Neural cell (in vitro differentiated cells): ENCODE results near the gene PTPRU. TPM values are rescaled to one million over a fixed set of nuclear protein-coding genes. Genes with fewer than 3 reads are reported as not detected.

ENCODE experiments used
- H2AFZ ChIP-seq: fragments of 200-600, 300-800 bp; sonication (generic), shearing (Covaris generic); 2 replicates; pipeline ENCODE4 v1.6.0; 2014; ENCODE audit warnings: low read depth, mild to moderate bottlenecking, antibody characterized with exemption, low read length, moderate library complexity
- H3F3A ChIP-seq: fragments of 200-600 bp; shearing (Covaris generic); 2 replicates; pipeline ENCODE4 v1.6.1; 2016; ENCODE audit warnings: mild to moderate bottlenecking, moderate library complexity, mixed read lengths, antibody characterized with exemption, low read length; ENCODE audit not compliant: insufficient read depth, poor library complexity, severe bottlenecking
- H3K27ac ChIP-seq: fragments of 200-600, 300-800 bp; sonication (generic), shearing (Covaris generic); 2 replicates; pipeline ENCODE4 v1.5.1; 2014; ENCODE audit warnings: mild to moderate bottlenecking, low read length, moderate library complexity
- H3K27me3 ChIP-seq: fragments of 300-800, 200-600 bp; sonication (generic), shearing (Covaris generic); 2 replicates; pipeline ENCODE4 v1.6.0; 2014; ENCODE audit warnings: mild to moderate bottlenecking, low read depth, low read length, moderate library complexity; ENCODE audit not compliant: insufficient read depth
- H3K36me3 ChIP-seq: fragments of 300-800, 200-600 bp; sonication (generic), shearing (Covaris generic); 2 replicates; pipeline ENCODE4 v1.5.1; 2014; ENCODE audit warnings: mild to moderate bottlenecking, antibody characterized with exemption, low read length, moderate library complexity; ENCODE audit not compliant: insufficient read depth
- H3K4me2 ChIP-seq: fragments of 300-800, 200-600 bp; sonication (generic), shearing (Covaris generic); 2 replicates; pipeline ENCODE4 v1.6.0; 2014; ENCODE audit warnings: mild to moderate bottlenecking, low read length
- H3K4me3 ChIP-seq: fragments of 300-800, 200-600 bp; sonication (generic), shearing (Covaris generic); 2 replicates; pipeline ENCODE4 v1.5.1; 2014; ENCODE audit warnings: mild to moderate bottlenecking, low read length, moderate library complexity
- H3K79me2 ChIP-seq: fragments of 200-600 bp; shearing (Covaris generic); replicated peaks from 2 replicates; pipeline ENCODE4 v1.6.0; 2014; ENCODE audit warnings: mild to moderate bottlenecking, low read length, moderate library complexity; ENCODE audit not compliant: insufficient read depth
- H3K9ac ChIP-seq: fragments of 300-800, 200-600 bp; sonication (generic), shearing (Covaris generic); 2 replicates; pipeline ENCODE4 v1.6.1; 2016; ENCODE audit warnings: mild to moderate bottlenecking, low read length, mixed read lengths
- H3K9me2 ChIP-seq: fragments of 200-600 bp; shearing (Covaris generic); 2 replicates; pipeline ENCODE4 v1.6.1; 2016; ENCODE audit warnings: mild to moderate bottlenecking, low read length, mixed read lengths; ENCODE audit not compliant: insufficient read depth
- H3K9me3 ChIP-seq: fragments of 200-600, 300-800 bp; sonication (generic), shearing (Covaris generic); 2 replicates; pipeline ENCODE4 v1.6.1; 2016; ENCODE audit warnings: mild to moderate bottlenecking, mixed run types, low read length, moderate library complexity, mixed read lengths
- H4K20me1 ChIP-seq: fragments of 200-600 bp; shearing (Covaris generic); 2 replicates; pipeline ENCODE4 v1.6.1; 2016; ENCODE audit warnings: mild to moderate bottlenecking, mixed run types; ENCODE audit not compliant: insufficient read depth
- EP300 ChIP-seq: fragments of 450-650 bp; conservative IDR thresholded peaks from 2 replicates; pipeline ENCODE4 v1.6.1; 2014; ENCODE audit warnings: antibody characterized with exemption, mild to moderate bottlenecking, moderate library complexity; ENCODE audit not compliant: poor library complexity, severe bottlenecking
- EZH2 ChIP-seq: fragments of 200-600, 300-800 bp; shearing (Covaris generic), sonication (generic); IDR thresholded peaks from 2 replicates; pipeline ENCODE4 v1.6.1; 2014; ENCODE audit warnings: antibody characterized with exemption, low read length, borderline replicate concordance, mild to moderate bottlenecking; ENCODE audit not compliant: insufficient read depth, poor library complexity, severe bottlenecking
- MXI1 ChIP-seq: fragments of 450-650 bp; conservative IDR thresholded peaks from 2 replicates; pipeline ENCODE4 v1.6.1; 2014; ENCODE audit warnings: antibody characterized with exemption, mild to moderate bottlenecking; ENCODE audit not compliant: poor library complexity, severe bottlenecking
- POLR2AphosphoS5 ChIP-seq: IDR thresholded peaks from 2 replicates; pipeline ENCODE4 v1.6.1; 2012
- RAD21 ChIP-seq: fragments of 450-650 bp; conservative IDR thresholded peaks from 2 replicates; pipeline ENCODE4 v1.6.1; 2014; ENCODE audit warnings: antibody characterized with exemption, mild to moderate bottlenecking, moderate library complexity
- SMC3 ChIP-seq: fragments of 450-650 bp; conservative IDR thresholded peaks from 2 replicates; pipeline ENCODE4 v1.6.1; 2014; ENCODE audit warnings: antibody characterized with exemption, mild to moderate bottlenecking, moderate library complexity; ENCODE audit not compliant: poor library complexity
- TAF1 ChIP-seq: IDR thresholded peaks from 2 replicates; pipeline ENCODE4 v1.6.1; 2012; ENCODE audit warnings: low read depth
- polyA plus RNA-seq: library from polyadenylated mRNA; depleted of rRNA; stranded (reverse); fragments of >200 nt; gene quantifications from 2 replicates; pipeline ENCODE4 v1.2.3, GENCODE V29; 2014
- TF ChIP-seq, protein P1 (sequence below): IDR thresholded peaks from 2 replicates; pipeline ENCODE4 v1.6.1; 2012; ENCODE audit warnings: borderline replicate concordance
- TF ChIP-seq, protein P2 (sequence below): fragments of 450-650 bp; IDR thresholded peaks from 2 replicates; pipeline ENCODE4 v1.5.1; 2014; ENCODE audit warnings: antibody characterized with exemption, mild to moderate bottlenecking, moderate library complexity; ENCODE audit not compliant: poor library complexity, severe bottlenecking

Gene PTPRU
- polyA plus RNA-seq, 1 donor from 2014 or later, result 5.0 TPM

DNA sequence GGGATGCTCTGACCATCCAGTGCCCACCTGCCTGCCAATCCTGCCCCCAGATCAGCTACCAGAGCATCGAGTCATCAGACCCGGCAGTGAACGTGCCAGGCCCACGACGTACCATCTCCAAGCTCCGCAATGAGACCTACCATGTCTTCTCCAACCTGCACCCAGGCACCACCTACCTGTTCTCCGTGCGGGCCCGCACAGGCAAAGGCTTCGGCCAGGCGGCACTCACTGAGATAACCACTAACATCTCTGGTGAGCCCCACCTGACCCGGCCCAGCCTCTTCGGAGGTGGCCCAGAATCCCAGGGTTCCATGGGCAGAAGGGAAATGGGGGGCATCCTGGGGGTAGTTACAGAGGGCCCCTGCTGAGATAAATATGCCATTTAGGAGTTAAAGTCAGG lies 43.1 kb downstream of the PTPRU start:
- TF ChIP-seq, protein P1, sequence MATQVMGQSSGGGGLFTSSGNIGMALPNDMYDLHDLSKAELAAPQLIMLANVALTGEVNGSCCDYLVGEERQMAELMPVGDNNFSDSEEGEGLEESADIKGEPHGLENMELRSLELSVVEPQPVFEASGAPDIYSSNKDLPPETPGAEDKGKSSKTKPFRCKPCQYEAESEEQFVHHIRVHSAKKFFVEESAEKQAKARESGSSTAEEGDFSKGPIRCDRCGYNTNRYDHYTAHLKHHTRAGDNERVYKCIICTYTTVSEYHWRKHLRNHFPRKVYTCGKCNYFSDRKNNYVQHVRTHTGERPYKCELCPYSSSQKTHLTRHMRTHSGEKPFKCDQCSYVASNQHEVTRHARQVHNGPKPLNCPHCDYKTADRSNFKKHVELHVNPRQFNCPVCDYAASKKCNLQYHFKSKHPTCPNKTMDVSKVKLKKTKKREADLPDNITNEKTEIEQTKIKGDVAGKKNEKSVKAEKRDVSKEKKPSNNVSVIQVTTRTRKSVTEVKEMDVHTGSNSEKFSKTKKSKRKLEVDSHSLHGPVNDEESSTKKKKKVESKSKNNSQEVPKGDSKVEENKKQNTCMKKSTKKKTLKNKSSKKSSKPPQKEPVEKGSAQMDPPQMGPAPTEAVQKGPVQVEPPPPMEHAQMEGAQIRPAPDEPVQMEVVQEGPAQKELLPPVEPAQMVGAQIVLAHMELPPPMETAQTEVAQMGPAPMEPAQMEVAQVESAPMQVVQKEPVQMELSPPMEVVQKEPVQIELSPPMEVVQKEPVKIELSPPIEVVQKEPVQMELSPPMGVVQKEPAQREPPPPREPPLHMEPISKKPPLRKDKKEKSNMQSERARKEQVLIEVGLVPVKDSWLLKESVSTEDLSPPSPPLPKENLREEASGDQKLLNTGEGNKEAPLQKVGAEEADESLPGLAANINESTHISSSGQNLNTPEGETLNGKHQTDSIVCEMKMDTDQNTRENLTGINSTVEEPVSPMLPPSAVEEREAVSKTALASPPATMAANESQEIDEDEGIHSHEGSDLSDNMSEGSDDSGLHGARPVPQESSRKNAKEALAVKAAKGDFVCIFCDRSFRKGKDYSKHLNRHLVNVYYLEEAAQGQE, result no peak
- TF ChIP-seq SMC3 (no peak), EZH2 (no peak), RAD21 (no peak), POLR2AphosphoS5 (no peak), MXI1 (no peak), TAF1 (no peak), EP300 (no peak)
- TF ChIP-seq, protein P2, sequence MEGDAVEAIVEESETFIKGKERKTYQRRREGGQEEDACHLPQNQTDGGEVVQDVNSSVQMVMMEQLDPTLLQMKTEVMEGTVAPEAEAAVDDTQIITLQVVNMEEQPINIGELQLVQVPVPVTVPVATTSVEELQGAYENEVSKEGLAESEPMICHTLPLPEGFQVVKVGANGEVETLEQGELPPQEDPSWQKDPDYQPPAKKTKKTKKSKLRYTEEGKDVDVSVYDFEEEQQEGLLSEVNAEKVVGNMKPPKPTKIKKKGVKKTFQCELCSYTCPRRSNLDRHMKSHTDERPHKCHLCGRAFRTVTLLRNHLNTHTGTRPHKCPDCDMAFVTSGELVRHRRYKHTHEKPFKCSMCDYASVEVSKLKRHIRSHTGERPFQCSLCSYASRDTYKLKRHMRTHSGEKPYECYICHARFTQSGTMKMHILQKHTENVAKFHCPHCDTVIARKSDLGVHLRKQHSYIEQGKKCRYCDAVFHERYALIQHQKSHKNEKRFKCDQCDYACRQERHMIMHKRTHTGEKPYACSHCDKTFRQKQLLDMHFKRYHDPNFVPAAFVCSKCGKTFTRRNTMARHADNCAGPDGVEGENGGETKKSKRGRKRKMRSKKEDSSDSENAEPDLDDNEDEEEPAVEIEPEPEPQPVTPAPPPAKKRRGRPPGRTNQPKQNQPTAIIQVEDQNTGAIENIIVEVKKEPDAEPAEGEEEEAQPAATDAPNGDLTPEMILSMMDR, result no peak

DNA sequence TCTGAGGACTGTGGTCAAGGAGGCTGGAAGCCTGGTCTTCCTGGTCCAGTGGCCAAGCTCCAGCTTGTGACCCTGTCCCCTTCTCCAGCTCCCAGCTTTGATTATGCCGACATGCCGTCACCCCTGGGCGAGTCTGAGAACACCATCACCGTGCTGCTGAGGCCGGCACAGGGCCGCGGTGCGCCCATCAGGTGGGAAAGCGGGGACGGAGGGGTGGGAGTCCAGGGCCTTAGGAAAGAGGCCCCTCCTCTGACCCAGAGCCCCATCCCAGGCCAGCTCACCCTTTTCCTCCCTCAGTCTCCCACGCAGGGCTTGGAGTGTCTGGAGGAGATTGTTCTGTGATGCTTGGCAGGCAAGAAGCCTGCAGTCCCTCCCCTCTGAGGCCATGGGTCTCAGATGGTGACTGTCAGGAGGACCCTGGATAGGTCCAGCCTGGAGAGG lies 43.6 kb downstream of the PTPRU start:
- no peak overlapping the region for H3K4me2 ChIP-seq

More for the DNA sequence above, 43.1 kb downstream of the PTPRU start:
- H3K4me3 ChIP-seq, result no peak overlapping the region
- H3K9me2 ChIP-seq, result no peaks in the 10 kb centered on the region
- H3K79me2 ChIP-seq, result no peaks in the 10 kb centered on the region
- no peak overlapping the region for H2AFZ ChIP-seq
- no peaks in the 10 kb centered on the region for H3K27me3 ChIP-seq
- H3K27ac ChIP-seq, result no peak overlapping the region
- H3K9ac ChIP-seq, result no peak overlapping the region
- no peaks in the 10 kb centered on the region for H4K20me1 ChIP-seq
- H3K9me3 ChIP-seq, result no peaks in the 10 kb centered on the region
- H3K36me3 ChIP-seq, result no peaks in the 10 kb centered on the region
- no peak overlapping the region for H3K4me2 ChIP-seq
- H3F3A ChIP-seq, result no peaks in the 10 kb centered on the region

More for the DNA sequence above, 43.6 kb downstream of the PTPRU start:
- Histone ChIP-seq H3K9ac (no peak overlapping the region), H3K4me3 (no peak overlapping the region), H3K36me3 (no peaks in the 10 kb centered on the region), H3K27me3 (no peaks in the 10 kb centered on the region), H3F3A (no peaks in the 10 kb centered on the region), H2AFZ (no peak overlapping the region), H3K27ac (no peak overlapping the region), H3K79me2 (no peaks in the 10 kb centered on the region), H4K20me1 (no peaks in the 10 kb centered on the region), H3K9me3 (no peaks in the 10 kb centered on the region), H3K9me2 (no peaks in the 10 kb centered on the region)
- TF ChIP-seq TAF1, result no peak
- no peak for TF ChIP-seq EZH2
- no peak for TF ChIP-seq SMC3
- TF ChIP-seq EP300, result no peak
- TF ChIP-seq, protein P1, result no peak
- TF ChIP-seq POLR2AphosphoS5, result no peak
- no peak for TF ChIP-seq RAD21
- TF ChIP-seq, protein P2, result no peak
- no peak for TF ChIP-seq MXI1
